H9 (cell line): ENCODE data around the gene MTMR1. TPM values are rescaled to one million over a fixed set of nuclear protein-coding genes. Genes with fewer than 3 reads are reported as not detected.

Experiments used
- DNase-seq: peaks from one replicate; pipeline ENCODE4 v3.0.0-alpha.2; 2017
- H2AFZ ChIP-seq: one replicate; pipeline ENCODE4 v1.6.1; 2013; ENCODE audit warnings: mild to moderate bottlenecking, low read length, control low read depth, moderate library complexity
- H2AK5ac ChIP-seq: 2 replicates; pipeline ENCODE4 v1.6.1; 2013; ENCODE audit warnings: low read length, control low read depth, mixed read lengths; ENCODE audit not compliant: insufficient read length
- H2BK120ac ChIP-seq: one replicate; pipeline ENCODE4 v1.6.1; 2013; ENCODE audit warnings: low read depth, mild to moderate bottlenecking, low read length, control low read depth, inconsistent platforms; ENCODE audit not compliant: poor library complexity, severe bottlenecking
- H2BK12ac ChIP-seq: 2 replicates; pipeline ENCODE4 v1.6.1; 2013; ENCODE audit warnings: low read length, control low read depth, mixed read lengths, low read depth; ENCODE audit not compliant: insufficient read length
- H2BK15ac ChIP-seq: 2 replicates; pipeline ENCODE4 v1.6.1; 2013; ENCODE audit warnings: low read depth, low read length, control low read depth
- H2BK20ac ChIP-seq: one replicate; pipeline ENCODE4 v1.6.1; 2013; ENCODE audit warnings: low read depth, mild to moderate bottlenecking, low read length, control low read depth, inconsistent platforms; ENCODE audit not compliant: poor library complexity, severe bottlenecking
- H2BK5ac ChIP-seq: 2 replicates; pipeline ENCODE4 v1.6.1; 2013; ENCODE audit warnings: low read length, control low read depth, mixed read lengths; ENCODE audit not compliant: insufficient read length
- H3K14ac ChIP-seq: 2 replicates; pipeline ENCODE4 v1.6.1; 2013; ENCODE audit warnings: low read length, control low read depth; ENCODE audit not compliant: insufficient read depth
- H3K18ac ChIP-seq: 2 replicates; pipeline ENCODE4 v1.6.1; 2013; ENCODE audit warnings: low read depth, mild to moderate bottlenecking, mixed read lengths, low read length, control low read depth; ENCODE audit not compliant: insufficient read length
- H3K23ac ChIP-seq: 2 replicates; pipeline ENCODE4 v1.6.1; 2013; ENCODE audit warnings: low read length, control low read depth, mixed read lengths, low read depth; ENCODE audit not compliant: insufficient read length
- H3K23me2 ChIP-seq: 2 replicates; pipeline ENCODE4 v1.6.1; 2013; ENCODE audit warnings: low read depth, mild to moderate bottlenecking, mixed read lengths, low read length, control low read depth; ENCODE audit not compliant: insufficient read length, poor library complexity, severe bottlenecking
- H3K27ac ChIP-seq: 2 replicates; pipeline ENCODE4 v1.5.1; 2013; ENCODE audit warnings: low read length, control low read depth, mixed read lengths, low read depth; ENCODE audit not compliant: insufficient read length
- H3K27me3 ChIP-seq: 2 replicates; pipeline ENCODE4 v1.6.1; 2013; ENCODE audit warnings: low read length, control low read depth, inconsistent platforms; ENCODE audit not compliant: insufficient read depth
- H3K4ac ChIP-seq: 2 replicates; pipeline ENCODE4 v1.6.1; 2013; ENCODE audit warnings: low read depth, mild to moderate bottlenecking, control low read depth, inconsistent platforms, low read length, moderate library complexity
- H3K4me1 ChIP-seq: 2 replicates; pipeline ENCODE4 v1.6.1; 2013; ENCODE audit warnings: low read length, control low read depth, inconsistent platforms; ENCODE audit not compliant: insufficient read depth
- H3K4me2 ChIP-seq: 2 replicates; pipeline ENCODE4 v1.6.1; 2013; ENCODE audit warnings: low read length, control low read depth, mixed read lengths; ENCODE audit not compliant: insufficient read length, insufficient read depth
- H3K56ac ChIP-seq: 2 replicates; pipeline ENCODE4 v1.6.1; 2013; ENCODE audit warnings: low read depth, mild to moderate bottlenecking, mixed read lengths, low read length, control low read depth; ENCODE audit not compliant: insufficient read length
- H3K79me1 ChIP-seq: 2 replicates; pipeline ENCODE4 v1.6.1; 2013; ENCODE audit warnings: low read depth, mild to moderate bottlenecking, moderate library complexity, low read length, control low read depth, inconsistent platforms; ENCODE audit not compliant: insufficient read depth, poor library complexity, severe bottlenecking
- H3K79me2 ChIP-seq: 2 replicates; pipeline ENCODE4 v1.6.1; 2013; ENCODE audit warnings: low read length, control low read depth, inconsistent platforms; ENCODE audit not compliant: insufficient read depth
- H3K9ac ChIP-seq: 2 replicates; pipeline ENCODE4 v1.6.1; 2013; ENCODE audit warnings: low read length, control low read depth, mixed read lengths; ENCODE audit not compliant: insufficient read length; ENCODE audit errors: extremely low read depth
- H3K9me3 ChIP-seq: one replicate; pipeline ENCODE4 v1.6.1; 2013; ENCODE audit warnings: low read depth, low read length, inconsistent platforms; ENCODE audit not compliant: control insufficient read depth
- H3T11ph ChIP-seq: one replicate; pipeline ENCODE4 v1.6.1; 2013; ENCODE audit warnings: mild to moderate bottlenecking, low read length, control low read depth, inconsistent platforms
- H4K20me1 ChIP-seq: one replicate; pipeline ENCODE4 v1.6.1; 2013; ENCODE audit not compliant: control insufficient read depth, insufficient read length, insufficient read depth
- H4K5ac ChIP-seq: 2 replicates; pipeline ENCODE4 v1.6.1; 2013; ENCODE audit warnings: low read depth, mild to moderate bottlenecking, mixed read lengths, low read length, control low read depth; ENCODE audit not compliant: insufficient read length
- H4K8ac ChIP-seq: replicated peaks from 2 replicates; pipeline ENCODE4 v1.6.1; 2013; ENCODE audit warnings: low read length, control low read depth, mixed read lengths, low read depth; ENCODE audit not compliant: insufficient read length
- H4K91ac ChIP-seq: 2 replicates; pipeline ENCODE4 v1.6.1; 2013; ENCODE audit warnings: low read depth, mild to moderate bottlenecking, moderate library complexity, mixed read lengths, low read length, control low read depth; ENCODE audit not compliant: insufficient read length
- H3K27ac Mint-ChIP-seq, 3 experiments: 2 replicates in 2 of 3; 3 replicates in 1 of 3; pipeline ENCODE4 v1.8.0; 2020 to 2021; ENCODE audit warnings: mixed read lengths in 3 of 3, mild to moderate bottlenecking in 1 of 3, moderate library complexity in 1 of 3
- H3K27me3 Mint-ChIP-seq: 2 replicates; pipeline ENCODE4 v1.8.0; 2021; ENCODE audit warnings: low read depth, mild to moderate bottlenecking, moderate library complexity, mixed read lengths
- H3K36me3 Mint-ChIP-seq, 3 experiments: 2 replicates in 2 of 3; 3 replicates in 1 of 3; pipeline ENCODE4 v1.8.0; 2020 to 2021; ENCODE audit warnings: low read depth in 3 of 3, mixed read lengths in 3 of 3; ENCODE audit not compliant: insufficient read depth in 1 of 3
- H3K4me1 Mint-ChIP-seq, 2 experiments: 2 replicates each; pipeline ENCODE4 v1.8.0; 2020; ENCODE audit warnings: mixed read lengths in 2 of 2
- H3K4me3 Mint-ChIP-seq, 2 experiments: 2 replicates in 1 of 2; 3 replicates in 1 of 2; pipeline ENCODE4 v1.8.0; 2020 to 2021; ENCODE audit warnings: mild to moderate bottlenecking in 2 of 2, mixed read lengths in 2 of 2, moderate library complexity in 1 of 2
- H3K9me3 Mint-ChIP-seq, 2 experiments: 2 replicates in 1 of 2; 3 replicates in 1 of 2; pipeline ENCODE4 v1.8.0; 2020; ENCODE audit warnings: mild to moderate bottlenecking in 2 of 2, mixed read lengths in 2 of 2, moderate library complexity in 1 of 2
- CTCF ChIP-seq: fragments of 200-600 bp; sonication (generic); conservative IDR thresholded peaks from 3 replicates; pipeline ENCODE4 v1.8.0; 2021; ENCODE audit warnings: antibody characterized with exemption, mild to moderate bottlenecking
- WGBS: extraction: QIAGEN DNeasy Blood & Tissue Kit; methylation state at CpG from one replicate; pipeline ENCODE4 v1.1.7; 2013; ENCODE audit warnings: missing lambda C conversion rate, low lambda C conversion rate, mixed read lengths; ENCODE audit not compliant: insufficient read length; ENCODE audit errors: extremely low coverage; 5-methylcytosine and 5-hydroxymethylcytosine counted together
- total RNA-seq: library from RNA; stranded (reverse); gene quantifications from 2 replicates; pipeline ENCODE4 v1.2.1, GENCODE V29; 2021

Gene MTMR1
- total RNA-seq, 1 experiment from 2014 or later = 25.2 TPM

GRCh38 chrX:150676221-150676620 lies 17.0 kb upstream of the MTMR1 start:
- H4K8ac ChIP-seq = no peak overlapping the region
- H3K27me3 ChIP-seq = no peaks in the 10 kb centered on the region
- H3K4me2 ChIP-seq = no peak overlapping the region
- H3K9ac ChIP-seq = no peak overlapping the region
- no peak overlapping the region for H3K14ac ChIP-seq
- H2BK15ac ChIP-seq = no peak overlapping the region
- H3K23ac ChIP-seq = no peak overlapping the region
- Mint-ChIP-seq H3K4me3 (no peak overlapping the region), H3K27me3 (no peaks in the 10 kb centered on the region; the same call in 1 of the 2 replicates), H3K9me3 (peaks cover 45 to 46% of the 10 kb centered on the region in 2 experiments), H3K4me1 (no peaks in the 10 kb centered on the region), H3K36me3 (peaks cover 0 to 3% (median 0%) of the 10 kb centered on the region in 3 experiments; a peak in 2 of 7 replicates), H3K27ac (no peak overlapping the region)
- H3K79me1 ChIP-seq = no peaks in the 10 kb centered on the region
- H2BK20ac ChIP-seq = no peak overlapping the region
- no peak overlapping the region for H4K5ac ChIP-seq
- no peak overlapping the region for H2BK5ac ChIP-seq
- no peak overlapping the region for H4K91ac ChIP-seq
- no peak overlapping the region for H3T11ph ChIP-seq
- no peak overlapping the region for H2BK120ac ChIP-seq
- H3K4me1 ChIP-seq = no peaks in the 10 kb centered on the region
- H2AK5ac ChIP-seq = no peak overlapping the region
- no peak overlapping the region for H3K18ac ChIP-seq
- H2AFZ ChIP-seq = no peak overlapping the region
- no peaks in the 10 kb centered on the region for H4K20me1 ChIP-seq
- TF ChIP-seq CTCF = no peak
- H2BK12ac ChIP-seq = no peak overlapping the region
- H3K79me2 ChIP-seq = no peaks in the 10 kb centered on the region
- H3K9me3 ChIP-seq = no peaks in the 10 kb centered on the region
- no peak overlapping the region for H3K4ac ChIP-seq
- H3K23me2 ChIP-seq = no peaks in the 10 kb centered on the region
- no peak overlapping the region for H3K56ac ChIP-seq
- no peak overlapping the region for H3K27ac ChIP-seq
- no CpG with 5 or more reads among the region's 2 CpGs for WGBS
- DNase-seq = no peak
